Ovary (tissue), 9 donors: ENCODE data around the gene CPT1B. TPM values are rescaled to one million over a fixed set of nuclear protein-coding genes. Genes with fewer than 3 reads are reported as not detected.

Experiments used
- DNase-seq, 5 donors: peaks; one replicate each; pipeline ENCODE4 v3.0.0-alpha.2; 2019 to 2020
- H3K27ac ChIP-seq, 2 donors: fragments of 200-600 bp; one replicate each; pipeline versions ENCODE4 v1.5.1 to v1.8.0; 2019 to 2022
- H3K27me3 ChIP-seq: fragments of 200-600 bp; one replicate; pipeline ENCODE4 v1.8.0; 2022
- H3K36me3 ChIP-seq: fragments of 200-600 bp; sonication (generic); one replicate; pipeline ENCODE4 v1.5.1; 2019
- H3K4me1 ChIP-seq: one replicate; pipeline ENCODE4 v1.8.1; 2013; ENCODE audit warnings: mild to moderate bottlenecking, moderate library complexity; ENCODE audit not compliant: insufficient read depth
- H3K4me3 ChIP-seq: fragments of 200-600 bp; sonication (generic); one replicate; pipeline ENCODE4 v1.5.1; 2017
- H3K9me3 ChIP-seq, 2 donors: fragments of 200-600 bp in 1 of 2; sonication (generic) in 1 of 2; one replicate each; pipeline versions ENCODE4 v1.5.1 to v1.8.1; 2013 to 2019; ENCODE audit warnings: mild to moderate bottlenecking in 1 of 2, moderate library complexity in 1 of 2
- CTCF ChIP-seq, 3 donors: fragments of 450-650 bp in 2 of 3; fragments of 200-600 bp in 1 of 3; IDR thresholded peaks; one replicate each; pipeline versions ENCODE4 v1.5.1 to v1.8.0; 2016 to 2022; ENCODE audit warnings: antibody characterized with exemption in 3 of 3, mild to moderate bottlenecking in 1 of 3
- EP300 ChIP-seq: sonication (generic); formaldehyde crosslinking; IDR thresholded peaks from one replicate; pipeline ENCODE4 v1.6.1; 2017; ENCODE audit warnings: antibody characterized with exemption
- POLR2A ChIP-seq: fragments of 450-650 bp; IDR thresholded peaks from one replicate; pipeline ENCODE4 v1.6.1; 2017; ENCODE audit warnings: antibody characterized with exemption, mild to moderate bottlenecking, moderate library complexity
- WGBS, 3 donors: extraction: QIAGEN DNeasy Blood & Tissue Kit in 1 of 3; methylation state at CpG; one replicate each; pipeline versions ENCODE4 v1.1.5 to v1.1.7; 2013 to 2017; 5-methylcytosine and 5-hydroxymethylcytosine counted together
- intact Hi-C, 4 donors: fragments of 100-400 bp; cut with DNase I; formaldehyde crosslinking; loops; one replicate each; pipeline versions ENCODE4 v1.11.0 to v1.15.1; 2022 to 2023
- polyA plus RNA-seq, 2 donors: library from polyadenylated mRNA; stranded (reverse); fragments of 200-250 nt in 1 of 2; fragments of 350-450 nt in 1 of 2; fragmentation: Illumina TruSeq in 1 of 2; extraction: RNeasy Lipid Tissue Mini Kit (QIAGEN cat#74804) in 1 of 2; gene quantifications; one replicate each; pipeline ENCODE4 v1.2.3, GENCODE V29; 2013 to 2014
- total RNA-seq, 7 donors: library from RNA; depleted of rRNA in 2 of 7; stranded (reverse); fragments of >200 nt in 2 of 7; fragmentation: NEBNext Ultra II Directional in 3 of 7; extraction: Animal tissue kit (Norgen Biotek cat#: 25700) in 3 of 7; gene quantifications; one replicate each; pipeline versions ENCODE4 v1.1.0 to v1.2.4, GENCODE V29; 2016 to 2023
- donor health status: DM: no; HTN: no; CAD: no; lungs with moderate emphysema.
- donor health status: DM: no; HTN: no; CAD: no.
- donor health status: Bipolar disorder and iron deficiency.
- donor health status: DM: yes; HTN: yes; CAD: no.
- donor health status: DM: no; HTN: no; CAD: no.
- donor health status: DM: yes; HTN: yes; CAD: no.

The CPT1B gene
- total and polyA plus RNA-seq, 9 donors = 2.5 to 10.6 (median 4.4) TPM

GRCh38 chr22:50597097-50597496 is 18.9 kb upstream of the CPT1B start:
- WGBS, 3 donors = 74 to 89% (median 83%) methylated on average over 5 of the region's 5 CpGs
- Histone ChIP-seq H3K27ac (no peak overlapping the region), H3K36me3 (no peaks in the 10 kb centered on the region), H3K9me3 (no peaks in the 10 kb centered on the region), H3K4me1 (peaks cover 2% of the 10 kb centered on the region), H3K4me3 (no peak overlapping the region), H3K27me3 (no peaks in the 10 kb centered on the region)
- no peak for DNase-seq
- intact Hi-C loops = no loop called here
- TF ChIP-seq CTCF (IDR thresholded peaks at IDR 0.05) = no peak
- TF ChIP-seq POLR2A = no peak
- no peak for TF ChIP-seq EP300

- Histone ChIP-seq H3K27me3 (no peaks in the 10 kb centered on the region), H3K4me3 (no peak overlapping the region), H3K27ac (no peak overlapping the region), H3K36me3 (no peaks in the 10 kb centered on the region), H3K4me1 (peaks cover 2% of the 10 kb centered on the region), H3K9me3 (no peaks in the 10 kb centered on the region)
- TF ChIP-seq POLR2A (no peak), EP300 (no peak), CTCF (IDR thresholded peaks at IDR 0.05) (no peak)
- intact Hi-C loops = no loop called here
- WGBS, 3 donors = 88 to 91% (median 88%) methylated on average over 3 of the region's 3 CpGs
- no peak for DNase-seq
Observed at GRCh38 chr22:50595189-50595588, 17.0 kb upstream of the CPT1B start.

DNA sequence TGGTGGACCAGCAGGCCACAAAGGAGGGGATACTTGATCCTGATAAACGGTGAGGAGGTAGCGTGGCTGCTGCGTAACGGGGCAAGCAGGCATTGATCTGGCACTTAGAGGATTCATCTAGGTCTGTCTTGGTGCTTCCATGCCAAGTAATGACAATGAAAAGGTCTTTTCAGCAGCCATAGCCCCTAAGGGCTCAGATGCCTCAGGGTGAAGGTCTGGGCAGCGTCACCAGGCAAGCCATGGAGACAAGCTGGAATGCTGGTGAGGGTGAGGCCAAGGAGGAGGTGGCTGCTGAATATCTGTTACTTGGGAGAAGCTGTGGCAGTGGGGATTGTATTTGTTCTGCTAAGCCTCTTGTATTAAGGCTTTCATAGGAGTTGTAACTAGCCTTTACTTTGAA is 9.2 kb upstream of the CPT1B start:
- no peak overlapping the region for H3K4me3 ChIP-seq
- no peaks in the 10 kb centered on the region for H3K27me3 ChIP-seq
- 89 to 94% (median 92%) methylated on average over 5 of the region's 5 CpGs for WGBS, 3 donors
- no peaks in the 10 kb centered on the region for H3K36me3 ChIP-seq
- peaks cover 2% of the 10 kb centered on the region for H3K4me1 ChIP-seq
- H3K27ac ChIP-seq = no peak overlapping the region
- H3K9me3 ChIP-seq = no peaks in the 10 kb centered on the region
- no peak for TF ChIP-seq POLR2A
- TF ChIP-seq CTCF (IDR thresholded peaks at IDR 0.05) = no peak
- TF ChIP-seq EP300 = no peak
- DNase-seq = peak in 1 of 5 donors; percentile 7
- intact Hi-C loops = no loop called here

DNA sequence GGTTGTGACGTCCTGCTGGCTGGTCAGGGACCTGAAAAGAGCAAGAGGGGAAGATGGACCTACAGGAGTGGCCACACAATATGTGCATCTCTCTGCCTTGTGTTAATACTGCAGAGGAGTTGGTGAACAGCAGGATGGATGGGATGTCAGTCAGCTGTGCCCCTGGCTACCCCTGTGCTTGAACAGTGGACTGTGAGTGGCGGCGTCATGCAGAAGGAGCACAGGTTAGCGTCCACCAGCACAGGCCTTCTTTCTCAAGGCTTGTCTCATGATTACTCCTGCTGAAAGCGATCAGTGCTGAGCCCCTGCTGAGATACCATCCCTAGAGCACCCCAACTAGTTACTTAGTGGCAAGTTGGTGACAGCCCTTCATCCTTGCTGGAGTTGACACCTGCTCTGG is 8.2 kb upstream of the CPT1B start:
- Histone ChIP-seq H3K4me1 (peaks cover 5% of the 10 kb centered on the region), H3K27ac (no peak overlapping the region), H3K9me3 (no peaks in the 10 kb centered on the region), H3K36me3 (no peaks in the 10 kb centered on the region), H3K27me3 (no peaks in the 10 kb centered on the region), H3K4me3 (no peak overlapping the region)
- TF ChIP-seq POLR2A (no peak), CTCF (IDR thresholded peaks at IDR 0.05) (no peak), EP300 (no peak)
- peak in 1 of 5 donors; percentile 10 for DNase-seq
- 72 to 85% (median 85%) methylated on average over 5 of the region's 5 CpGs for WGBS, 3 donors
- intact Hi-C loops = no loop called here
